OCI-LY7 (cell line): Measurements from ENCODE around the gene SEZ6L. TPM values are rescaled to one million over a fixed set of nuclear protein-coding genes. Genes with fewer than 3 reads are reported as not detected.

Experiments used
- BruUV-seq: library from RNA; stranded (reverse); fragments of 400-500 nt; replicated peaks from 2 replicates; lab custom pipeline; 2021; lab: Mats Ljungman, UMichigan
- CTCF ChIA-PET: fragments of 300-600 bp; sonication (Branson Sonifier 250); formaldehyde crosslinking; loops from one replicate; lab custom pipeline; 2022; ENCODE audit warnings: antibody characterized with exemption; ENCODE audit not compliant: unreplicated experiment; lab: Charles Lee
- POLR2A ChIA-PET: fragments of 300-600 bp; sonication (Branson Sonifier 250); formaldehyde crosslinking; loops from one replicate; lab custom pipeline; 2022; ENCODE audit warnings: antibody characterized with exemption; lab: Charles Lee
- DNase-seq: peaks from one replicate; pipeline ENCODE4 v3.0.0-alpha.2; 2015; ENCODE audit warnings: low spot score
- H2AFZ ChIP-seq: fragments of 200-600 bp; sonication (generic), shearing (Covaris generic); 2 replicates; pipeline ENCODE4 v1.6.1; 2014; ENCODE audit warnings: mild to moderate bottlenecking, antibody characterized with exemption, low read length, moderate library complexity
- H3K27ac ChIP-seq: fragments of 200-600 bp; sonication (generic); 2 replicates; pipeline ENCODE4 v1.5.1; 2014; ENCODE audit warnings: mixed run types, low read depth, mild to moderate bottlenecking, moderate library complexity, low read length, inconsistent platforms; ENCODE audit not compliant: poor library complexity, severe bottlenecking
- H3K36me3 ChIP-seq: fragments of 200-600 bp; sonication (generic); 2 replicates; pipeline ENCODE4 v1.6.1; 2014; ENCODE audit warnings: mild to moderate bottlenecking, antibody characterized with exemption, low read length, moderate library complexity, mixed read lengths; ENCODE audit not compliant: insufficient read depth
- H3K4me1 ChIP-seq: fragments of 200-600 bp; sonication (generic); 2 replicates; pipeline ENCODE4 v1.5.1; 2014; ENCODE audit warnings: mild to moderate bottlenecking, low read length; ENCODE audit not compliant: insufficient read depth, poor library complexity, severe bottlenecking
- H3K4me2 ChIP-seq: fragments of 200-600 bp; sonication (generic); 2 replicates; pipeline ENCODE4 v1.6.1; 2014; ENCODE audit warnings: mild to moderate bottlenecking, low read length
- H3K4me3 ChIP-seq: fragments of 200-600 bp; sonication (generic); 2 replicates; pipeline ENCODE4 v1.5.1; 2014; ENCODE audit warnings: mild to moderate bottlenecking, low read depth, low read length; ENCODE audit not compliant: poor library complexity, severe bottlenecking
- H3K79me2 ChIP-seq: fragments of 200-600 bp; sonication (generic); 2 replicates; pipeline ENCODE4 v1.6.1; 2016; ENCODE audit warnings: low read depth, mild to moderate bottlenecking, low read length, moderate library complexity, mixed read lengths; ENCODE audit not compliant: insufficient read depth
- H3K9me2 ChIP-seq: fragments of 200-600 bp; sonication (generic); 2 replicates; pipeline ENCODE4 v1.6.1; 2016; ENCODE audit warnings: mild to moderate bottlenecking, low read length, mixed read lengths; ENCODE audit not compliant: insufficient read depth
- H3K9me3 ChIP-seq: fragments of 200-600 bp; sonication (generic); 2 replicates; pipeline ENCODE4 v1.6.1; 2014; ENCODE audit warnings: mild to moderate bottlenecking, mixed run types, low read length, mixed read lengths
- H4K20me1 ChIP-seq: fragments of 200-600 bp; sonication (generic); 2 replicates; pipeline ENCODE4 v1.6.1; 2014; ENCODE audit warnings: mild to moderate bottlenecking, antibody characterized with exemption, low read length, moderate library complexity, mixed read lengths; ENCODE audit not compliant: insufficient read depth
- EZH2phosphoT487 ChIP-seq: fragments of 200-600 bp; sonication (generic); IDR thresholded peaks from 2 replicates; pipeline ENCODE4 v1.6.1; 2018; ENCODE audit warnings: low read depth, borderline replicate concordance, mild to moderate bottlenecking, mixed run types, antibody characterized with exemption, low read length, moderate library complexity, mixed read lengths
- intact Hi-C: fragments of 100-400 bp; cut with micrococcal nuclease; formaldehyde crosslinking; loops from one replicate; pipeline ENCODE4 v1.10.0; 2022; ENCODE audit not compliant: unreplicated experiment
- total RNA-seq, 2 experiments: library from RNA; depleted of rRNA in 1 of 2; stranded (reverse); fragments of >200 nt in 1 of 2; shearing (Covaris generic) in 1 of 2; gene quantifications; 2 replicates each; pipeline ENCODE4 v1.2.3, GENCODE V29; 2014 to 2022
- TF ChIP-seq, protein P1 (sequence below): fragments of 200-600 bp; sonication (generic); conservative IDR thresholded peaks from 2 replicates; pipeline ENCODE4 v1.5.1; 2014; ENCODE audit warnings: mild to moderate bottlenecking, antibody characterized with exemption, low read length, moderate library complexity, mixed read lengths

The SEZ6L gene
- total RNA-seq, 2 experiments from 2014 or later: not detected

GRCh38 chr22:26235792-26236487, 66.7 kb downstream of the SEZ6L start:
- no peak for TF ChIP-seq EZH2phosphoT487
- TF ChIP-seq, protein P1, sequence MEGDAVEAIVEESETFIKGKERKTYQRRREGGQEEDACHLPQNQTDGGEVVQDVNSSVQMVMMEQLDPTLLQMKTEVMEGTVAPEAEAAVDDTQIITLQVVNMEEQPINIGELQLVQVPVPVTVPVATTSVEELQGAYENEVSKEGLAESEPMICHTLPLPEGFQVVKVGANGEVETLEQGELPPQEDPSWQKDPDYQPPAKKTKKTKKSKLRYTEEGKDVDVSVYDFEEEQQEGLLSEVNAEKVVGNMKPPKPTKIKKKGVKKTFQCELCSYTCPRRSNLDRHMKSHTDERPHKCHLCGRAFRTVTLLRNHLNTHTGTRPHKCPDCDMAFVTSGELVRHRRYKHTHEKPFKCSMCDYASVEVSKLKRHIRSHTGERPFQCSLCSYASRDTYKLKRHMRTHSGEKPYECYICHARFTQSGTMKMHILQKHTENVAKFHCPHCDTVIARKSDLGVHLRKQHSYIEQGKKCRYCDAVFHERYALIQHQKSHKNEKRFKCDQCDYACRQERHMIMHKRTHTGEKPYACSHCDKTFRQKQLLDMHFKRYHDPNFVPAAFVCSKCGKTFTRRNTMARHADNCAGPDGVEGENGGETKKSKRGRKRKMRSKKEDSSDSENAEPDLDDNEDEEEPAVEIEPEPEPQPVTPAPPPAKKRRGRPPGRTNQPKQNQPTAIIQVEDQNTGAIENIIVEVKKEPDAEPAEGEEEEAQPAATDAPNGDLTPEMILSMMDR: no peak
- H3K79me2 ChIP-seq: no peaks in the 10 kb centered on the region
- H3K36me3 ChIP-seq: no peaks in the 10 kb centered on the region
- intact Hi-C loops: no loop called here
- no peaks in the 10 kb centered on the region for H3K4me1 ChIP-seq
- H3K9me3 ChIP-seq: no peaks in the 10 kb centered on the region
- no peak for DNase-seq
- H3K27ac ChIP-seq: no peak overlapping the region
- no peaks in the 10 kb centered on the region for H4K20me1 ChIP-seq
- ChIA-PET POLR2A (no interaction called here), CTCF (no interaction called here)
- no peak overlapping the region for H3K4me2 ChIP-seq
- no TSS peak for BruUV-seq
- H3K9me2 ChIP-seq: no peaks in the 10 kb centered on the region
- no peak overlapping the region for H3K4me3 ChIP-seq
- no peak overlapping the region for H2AFZ ChIP-seq

DNA sequence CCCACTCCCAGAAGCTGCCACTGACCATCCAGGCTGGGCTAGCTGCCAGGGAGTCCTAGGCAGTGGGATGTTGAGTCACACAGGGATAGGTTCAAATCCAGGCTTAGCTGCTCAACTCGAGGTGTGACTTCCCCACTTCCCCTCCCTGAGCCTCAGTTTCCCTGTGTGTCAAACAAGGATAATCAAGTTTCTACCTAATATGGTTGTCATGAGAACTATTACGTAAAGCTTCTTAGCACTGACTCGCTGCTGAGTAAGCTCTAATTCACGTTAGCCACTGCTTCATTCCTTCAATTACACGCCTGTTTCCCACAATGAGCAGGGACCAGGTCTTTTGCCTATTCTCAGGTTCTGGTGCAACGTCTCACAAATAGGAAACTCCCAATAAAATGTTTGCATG, 67.7 kb downstream of the SEZ6L start:
- H3K9me2 ChIP-seq: no peaks in the 10 kb centered on the region
- no peak overlapping the region for H3K27ac ChIP-seq
- H3K4me2 ChIP-seq: no peak overlapping the region
- no peaks in the 10 kb centered on the region for H3K36me3 ChIP-seq
- H3K4me3 ChIP-seq: no peak overlapping the region
- ChIA-PET POLR2A (no interaction called here), CTCF (no interaction called here)
- no peaks in the 10 kb centered on the region for H3K79me2 ChIP-seq
- no peaks in the 10 kb centered on the region for H4K20me1 ChIP-seq
- no peaks in the 10 kb centered on the region for H3K4me1 ChIP-seq
- TF ChIP-seq EZH2phosphoT487: no peak
- TF ChIP-seq, protein P1: no peak
- DNase-seq: no peak
- H3K9me3 ChIP-seq: no peaks in the 10 kb centered on the region
- no TSS peak for BruUV-seq
- intact Hi-C loops: no loop called here
- no peak overlapping the region for H2AFZ ChIP-seq

DNA sequence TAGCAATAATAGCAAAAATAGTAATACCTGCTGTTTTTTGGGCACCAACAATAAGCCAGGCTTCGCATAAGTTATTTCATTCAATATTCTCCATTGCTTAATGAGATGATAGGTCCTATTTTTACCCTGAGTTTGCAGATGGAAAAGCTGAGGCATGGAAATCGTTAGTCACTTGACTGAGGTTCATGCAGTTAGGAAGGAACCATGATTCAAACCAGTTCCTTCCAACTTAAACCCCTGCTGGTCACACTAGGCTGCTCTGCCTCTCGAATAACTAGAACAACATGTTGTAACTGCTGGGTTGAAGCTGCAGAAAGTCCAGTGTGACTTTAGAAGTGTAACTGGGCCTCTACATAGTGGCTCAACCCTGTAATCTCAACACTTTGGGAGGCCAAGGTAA, 69.3 kb downstream of the SEZ6L start:
- H3K27ac ChIP-seq: no peak overlapping the region
- intact Hi-C loops: no loop called here
- ChIA-PET POLR2A (no interaction called here), CTCF (no interaction called here)
- H3K36me3 ChIP-seq: no peaks in the 10 kb centered on the region
- no peaks in the 10 kb centered on the region for H3K9me2 ChIP-seq
- H2AFZ ChIP-seq: no peak overlapping the region
- H4K20me1 ChIP-seq: no peaks in the 10 kb centered on the region
- no TSS peak for BruUV-seq
- H3K4me1 ChIP-seq: no peaks in the 10 kb centered on the region
- H3K9me3 ChIP-seq: no peaks in the 10 kb centered on the region
- H3K79me2 ChIP-seq: no peaks in the 10 kb centered on the region
- TF ChIP-seq, protein P1: no peak
- TF ChIP-seq EZH2phosphoT487: no peak
- H3K4me2 ChIP-seq: no peak overlapping the region
- H3K4me3 ChIP-seq: no peak overlapping the region
- DNase-seq: no peak
